ENCODE measurements around the gene RWDD2A. TPM values are rescaled to one million over a fixed set of nuclear protein-coding genes. Genes with fewer than 3 reads are reported as not detected.

Gene RWDD2A
- total RNA-seq, 4 donors from 2014 or later, result 3.2 to 6.4 (median 4.4) TPM

GRCh38 chr6:83247471-83247870, 54.3 kb downstream of the RWDD2A start:
- TF ChIP-seq POLR2A (IDR thresholded peaks at IDR 0.05) (no peak), EP300 (IDR thresholded peaks at IDR 0.05) (no peak), POLR2AphosphoS5 (IDR thresholded peaks at IDR 0.05) (no peak), CTCF (IDR thresholded peaks at IDR 0.05) (no peak)

More at GRCh38 chr6:83247471-83247870, 54.3 kb downstream of the RWDD2A start:
- Histone ChIP-seq H3K27me3 (no peaks in the 10 kb centered on the region), H3K9me3 (no peaks in the 10 kb centered on the region), H3K36me3 (peaks cover 0 to 24% of the 10 kb centered on the region in 2 donors), H3K27ac (no peak overlapping the region), H3K4me1 (no peaks in the 10 kb centered on the region), H3K4me3 (no peak overlapping the region)
- whole genome bisulfite sequencing, 2 donors (ENCODE audit: low coverage in 1 of 2), result 64 to 78% methylated on average over 3 of the region's 3 CpGs
- no peak for ATAC-seq

Other genes with a start within 250 kb of the RWDD2A start
- 10 to 100 TPM in 1 of 4 donors, 1 to 10 TPM in 3; 3.4 to 13.1 (median 7.3) TPM for gene UBE3D, start 127.5 kb upstream of the RWDD2A start, total RNA-seq
- gene DOP1A, start 125.7 kb upstream of the RWDD2A start, total RNA-seq, result 10 to 100 TPM; 32.8 to 48.1 (median 36.0) TPM
- 10 to 100 TPM; 10.1 to 19.3 (median 13.1) TPM for gene PGM3, start 92 bp upstream of the RWDD2A start, total RNA-seq
- 10 to 100 TPM; 18.8 to 33.3 (median 20.4) TPM for gene ME1, start 237.7 kb downstream of the RWDD2A start, total RNA-seq

All from gastroesophageal sphincter (tissue), 4 donors.